ENCODE data around the gene ZNF622. TPM values are rescaled to one million over a fixed set of nuclear protein-coding genes. Genes with fewer than 3 reads are reported as not detected.
A peak's percentile ranks its signal among the peaks of the same experiment; 100 is the strongest.

ZNF622 gene
- total and polyA plus RNA-seq, 8 donors = 19.3 to 52.1 (median 26.5) TPM

DNA sequence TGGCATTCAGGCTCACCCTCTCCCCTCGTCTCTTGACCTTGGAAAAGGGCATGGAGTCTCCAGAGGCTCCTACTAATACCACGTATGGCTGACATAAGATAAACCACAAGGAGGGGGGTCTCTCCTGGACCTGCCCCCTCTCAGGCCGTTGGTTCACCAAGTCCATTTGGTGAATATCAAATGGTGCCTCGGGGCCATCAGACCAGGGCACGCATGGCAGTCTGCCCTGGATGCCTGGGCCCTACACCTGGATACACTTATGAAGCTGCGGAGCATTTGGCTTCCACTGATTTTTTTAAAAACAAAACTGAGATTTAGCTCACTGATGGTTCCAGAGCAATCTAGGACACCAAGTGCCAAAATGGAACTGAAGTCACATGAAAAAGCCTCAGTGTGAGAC lies 40.3 kb upstream of the ZNF622 start:
- FAIRE-seq (no peak), ATAC-seq (no peak), DNase-seq (no peak)
- Histone ChIP-seq H3K4me3 (peak overlapping the region in 2 of 4 donors; percentile 19 to 34), H3K4me1 (peaks cover 8 to 22% (median 11%) of the 10 kb centered on the region in 3 donors), H3K9me3 (no peaks in the 10 kb centered on the region), H3K36me3 (no peaks in the 10 kb centered on the region), H3K27ac (peak overlapping the region; percentile 57 to 95 (median 84)), H3K27me3 (no peaks in the 10 kb centered on the region)
- intact Hi-C loops (cut with DNase I) = no loop called here
- WGBS, 2 donors = 40 to 47% methylated on average over 6 of the region's 6 CpGs
- TF ChIP-seq, protein P1, sequence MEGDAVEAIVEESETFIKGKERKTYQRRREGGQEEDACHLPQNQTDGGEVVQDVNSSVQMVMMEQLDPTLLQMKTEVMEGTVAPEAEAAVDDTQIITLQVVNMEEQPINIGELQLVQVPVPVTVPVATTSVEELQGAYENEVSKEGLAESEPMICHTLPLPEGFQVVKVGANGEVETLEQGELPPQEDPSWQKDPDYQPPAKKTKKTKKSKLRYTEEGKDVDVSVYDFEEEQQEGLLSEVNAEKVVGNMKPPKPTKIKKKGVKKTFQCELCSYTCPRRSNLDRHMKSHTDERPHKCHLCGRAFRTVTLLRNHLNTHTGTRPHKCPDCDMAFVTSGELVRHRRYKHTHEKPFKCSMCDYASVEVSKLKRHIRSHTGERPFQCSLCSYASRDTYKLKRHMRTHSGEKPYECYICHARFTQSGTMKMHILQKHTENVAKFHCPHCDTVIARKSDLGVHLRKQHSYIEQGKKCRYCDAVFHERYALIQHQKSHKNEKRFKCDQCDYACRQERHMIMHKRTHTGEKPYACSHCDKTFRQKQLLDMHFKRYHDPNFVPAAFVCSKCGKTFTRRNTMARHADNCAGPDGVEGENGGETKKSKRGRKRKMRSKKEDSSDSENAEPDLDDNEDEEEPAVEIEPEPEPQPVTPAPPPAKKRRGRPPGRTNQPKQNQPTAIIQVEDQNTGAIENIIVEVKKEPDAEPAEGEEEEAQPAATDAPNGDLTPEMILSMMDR (IDR thresholded peaks at IDR 0.05) = no peak

DNA sequence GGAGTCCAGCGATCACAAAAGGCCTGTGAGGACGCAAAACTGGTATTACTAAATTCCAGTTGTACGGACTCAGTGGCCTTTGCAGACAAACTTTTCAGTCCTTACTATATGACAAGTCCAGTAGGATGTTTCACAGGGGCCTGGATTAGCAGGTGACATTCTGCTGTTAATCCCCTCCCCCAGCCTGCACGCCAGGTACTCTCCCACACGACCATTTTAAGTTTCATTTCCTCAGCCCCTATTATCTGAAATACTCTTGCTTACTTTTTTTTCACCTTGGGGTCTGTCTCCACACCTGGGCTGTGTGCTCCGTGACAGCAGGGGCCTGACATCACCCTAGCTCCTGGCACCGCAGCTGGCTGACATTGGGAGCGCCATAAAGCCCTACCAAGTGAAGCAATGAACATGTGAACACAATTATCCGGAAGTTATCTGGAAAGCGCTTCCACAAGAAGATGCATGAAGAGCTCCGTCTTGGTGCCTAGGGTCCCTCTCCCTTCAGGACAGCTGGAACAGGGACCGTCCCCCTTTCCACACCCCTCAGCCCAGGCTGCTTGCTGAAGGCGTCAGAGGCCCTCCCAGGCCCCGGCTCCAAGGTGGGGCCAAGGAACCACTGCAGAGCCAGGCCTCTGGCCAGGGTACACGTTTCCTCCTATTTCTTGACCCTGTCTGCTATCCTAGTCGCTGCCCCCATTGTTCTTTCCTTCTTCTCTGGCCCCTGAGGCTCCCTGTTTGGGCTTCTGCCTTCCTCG lies 39.7 kb upstream of the ZNF622 start:
- WGBS, 2 donors = 47 to 69% methylated on average over 17 of the region's 17 CpGs
- peak in 3 of 4 donors; percentile 3 to 7 (median 5) for ATAC-seq
- TF ChIP-seq, protein P1 (IDR thresholded peaks at IDR 0.05) = no peak
- no peaks in the 10 kb centered on the region for H3K36me3 ChIP-seq
- no peaks in the 10 kb centered on the region for H3K9me3 ChIP-seq
- H3K27ac ChIP-seq = peak overlapping the region; percentile 57 to 95 (median 84)
- intact Hi-C loops (cut with DNase I) = no loop called here
- no peak for FAIRE-seq
- H3K4me3 ChIP-seq = peak overlapping the region in 2 of 4 donors; percentile 19 to 34
- no peaks in the 10 kb centered on the region for H3K27me3 ChIP-seq
- peaks cover 8 to 22% (median 11%) of the 10 kb centered on the region in 3 donors for H3K4me1 ChIP-seq
- peak in 3 of 6 donors; percentile 26 to 61 (median 47) for DNase-seq

DNA sequence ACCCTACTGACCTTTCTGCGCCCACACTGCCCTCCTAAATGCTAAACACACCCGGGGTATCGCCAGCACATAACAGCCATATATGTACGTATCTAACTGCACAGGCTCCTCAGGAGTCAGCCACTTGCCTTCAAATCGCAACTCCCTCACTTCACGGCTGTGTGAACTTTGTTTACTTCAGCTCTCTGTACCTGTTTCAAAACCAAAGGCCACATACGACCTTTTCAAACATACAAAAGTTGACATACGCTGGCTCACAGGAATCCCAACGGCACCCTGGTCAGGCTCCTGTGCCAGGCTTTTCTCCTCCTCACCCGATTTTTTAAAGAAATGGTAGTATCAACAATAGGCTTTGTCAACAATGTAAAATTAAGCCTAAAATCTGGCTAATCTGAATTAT lies 39.0 kb upstream of the ZNF622 start:
- H3K27me3 ChIP-seq = no peaks in the 10 kb centered on the region
- peak overlapping the region in 2 of 4 donors; percentile 19 to 34 for H3K4me3 ChIP-seq
- H3K4me1 ChIP-seq = peaks cover 8 to 22% (median 11%) of the 10 kb centered on the region in 3 donors
- H3K27ac ChIP-seq = peak overlapping the region; percentile 57 to 95 (median 84)
- FAIRE-seq (no peak), DNase-seq (peak in 1 of 6 donors; percentile 19), ATAC-seq (peak in 1 of 4 donors; percentile 3)
- H3K9me3 ChIP-seq = no peaks in the 10 kb centered on the region
- no peaks in the 10 kb centered on the region for H3K36me3 ChIP-seq
- intact Hi-C loops (cut with DNase I) = no loop called here
- TF ChIP-seq, protein P1 (IDR thresholded peaks at IDR 0.05) = no peak
- 48 to 62% methylated on average over 10 of the region's 10 CpGs for WGBS, 2 donors

DNA sequence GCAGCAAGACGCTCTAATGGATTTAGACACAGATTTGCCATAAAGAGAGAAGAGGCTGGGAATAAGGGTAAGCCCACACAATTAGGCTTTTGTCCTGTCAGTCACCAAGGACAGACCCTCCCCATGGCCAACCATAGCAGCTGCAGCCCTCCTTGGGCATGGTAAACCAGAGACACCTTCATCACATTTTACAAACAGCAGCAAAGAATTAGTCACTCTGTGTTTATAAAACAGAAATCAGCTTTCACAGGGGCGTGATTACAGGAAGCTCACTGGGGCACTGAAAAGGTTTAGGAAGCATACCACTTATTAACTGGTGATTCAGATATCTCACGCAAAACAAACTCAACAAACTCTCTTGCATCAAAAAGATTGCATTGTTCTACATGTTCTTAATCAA lies 37.3 kb upstream of the ZNF622 start:
- DNase-seq (peak in 3 of 6 donors; percentile 33 to 57 (median 38)), FAIRE-seq (no peak), ATAC-seq (peak; percentile 55 to 66 (median 60))
- Histone ChIP-seq H3K4me3 (no peak overlapping the region), H3K4me1 (peaks cover 8 to 16% (median 11%) of the 10 kb centered on the region in 3 donors), H3K27ac (peak overlapping the region in 3 of 4 donors; percentile 52 to 95 (median 92)), H3K36me3 (no peaks in the 10 kb centered on the region), H3K9me3 (no peaks in the 10 kb centered on the region), H3K27me3 (no peaks in the 10 kb centered on the region)
- intact Hi-C loops (cut with DNase I) = no loop called here
- TF ChIP-seq, protein P1 (IDR thresholded peaks at IDR 0.05) = no peak
- 29 to 35% methylated on average over 3 of the region's 3 CpGs for WGBS, 2 donors

DNA sequence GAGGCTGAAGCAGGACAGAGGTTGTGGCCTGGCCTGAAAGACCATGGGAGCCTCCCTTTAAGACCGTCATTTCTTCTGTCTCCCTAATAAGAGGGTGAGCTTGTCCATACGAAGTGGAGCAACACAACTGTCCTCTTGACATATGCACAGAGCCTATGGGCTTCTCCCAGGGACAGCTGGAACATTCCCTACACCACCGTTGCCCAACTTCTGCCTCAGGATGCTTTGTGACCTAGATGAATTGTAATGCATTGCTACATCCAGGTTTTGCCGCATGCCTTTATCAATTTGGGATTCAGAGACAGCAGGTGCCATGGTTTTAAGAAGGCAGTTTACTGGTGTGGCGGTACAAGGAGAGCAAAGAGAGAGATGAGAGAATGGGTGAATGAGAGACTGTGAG lies 34.4 kb upstream of the ZNF622 start:
- 84 to 88% methylated on average over 5 of the region's 5 CpGs for WGBS, 2 donors
- Histone ChIP-seq H3K27me3 (no peaks in the 10 kb centered on the region), H3K36me3 (no peaks in the 10 kb centered on the region), H3K4me1 (peaks cover 7 to 16% (median 8%) of the 10 kb centered on the region in 3 donors), H3K9me3 (no peaks in the 10 kb centered on the region), H3K4me3 (no peak overlapping the region), H3K27ac (no peak overlapping the region)
- intact Hi-C loops (cut with DNase I) = no loop called here
- no peak for DNase-seq
- ATAC-seq = no peak
- TF ChIP-seq, protein P1 (IDR thresholded peaks at IDR 0.05) = no peak
- no peak for FAIRE-seq
